Left lung (tissue), 10 donors: ENCODE results near the gene NIM1K. TPM values are rescaled to one million over a fixed set of nuclear protein-coding genes. Genes with fewer than 3 reads are reported as not detected.
"Not testable (repeated sequence)": the region's sequence is repeated elsewhere in the genome, so short reads cannot be mapped to it uniquely, and the experiment has no call there.

Experiments used
- ATAC-seq: fragments of 200-7000 bp; cut with Tn5 transposase; one replicate; pipeline ENCODE4 v1.9.1; 2020; ENCODE audit warnings: moderate library complexity
- DNase-seq, 4 donors: peaks; one replicate each; pipeline ENCODE4 v3.0.0-alpha.2; 2013 to 2020
- H3K27ac ChIP-seq, 2 donors: fragments of 200-600 bp; sonication (generic) in 1 of 2; one replicate each; pipeline versions ENCODE4 v1.5.0 to v1.8.0; 2020 to 2021
- H3K27me3 ChIP-seq, 2 donors: fragments of 200-600 bp; sonication (generic) in 1 of 2; one replicate each; pipeline versions ENCODE4 v1.5.0 to v1.8.0; 2020 to 2021
- H3K36me3 ChIP-seq, 2 donors: fragments of 200-600 bp; sonication (generic) in 1 of 2; one replicate each; pipeline versions ENCODE4 v1.5.0 to v1.8.0; 2020 to 2021
- H3K4me1 ChIP-seq, 2 donors: fragments of 200-600 bp; one replicate each; pipeline ENCODE4 v1.8.0; 2021
- H3K4me3 ChIP-seq, 2 donors: fragments of 200-600 bp; sonication (generic) in 1 of 2; one replicate each; pipeline versions ENCODE4 v1.5.0 to v1.8.0; 2020 to 2021; ENCODE audit warnings: mild to moderate bottlenecking in 1 of 2
- H3K9me3 ChIP-seq, 2 donors: fragments of 200-600 bp; sonication (generic) in 1 of 2; one replicate each; pipeline versions ENCODE4 v1.5.0 to v1.8.0; 2020 to 2021
- CTCF ChIP-seq, 2 donors: fragments of 200-600 bp; sonication (generic) in 1 of 2; IDR thresholded peaks; one replicate each; pipeline versions ENCODE4 v1.5.0 to v1.8.0; 2021; ENCODE audit warnings: antibody characterized with exemption in 2 of 2
- intact Hi-C, 2 donors: fragments of 100-400 bp; cut with DNase I; formaldehyde crosslinking; loops; one replicate each; pipeline versions ENCODE4 v1.11.2 to v1.14.2; 2022
- polyA plus RNA-seq, 6 donors: library from polyadenylated mRNA; unstranded; fragments of 120-200 nt; gene quantifications; one replicate each; pipeline ENCODE4 v1.2.1, GENCODE V29; 2013; ENCODE audit not compliant: insufficient read length in 6 of 6
- total RNA-seq, 2 donors: library from RNA; stranded (reverse); fragmentation: NEBNext Ultra II Directional; extraction: Animal tissue kit (Norgen Biotek cat#: 25700); gene quantifications; one replicate each; pipeline ENCODE4 v1.2.1, GENCODE V29; 2021
- donor health status: DM: no; HTN: yes; CAD: no.
- donor health status: DM: no; HTN: no; CAD: no.

NIM1K gene
- total and polyA plus RNA-seq, 8 donors = 0.44 to 3.0 (median 0.79) TPM

- H3K27ac ChIP-seq = no peak overlapping the region
These were observed 36.5 kb upstream of the NIM1K start for GRCh38 chr5:43155394-43156096.

DNA sequence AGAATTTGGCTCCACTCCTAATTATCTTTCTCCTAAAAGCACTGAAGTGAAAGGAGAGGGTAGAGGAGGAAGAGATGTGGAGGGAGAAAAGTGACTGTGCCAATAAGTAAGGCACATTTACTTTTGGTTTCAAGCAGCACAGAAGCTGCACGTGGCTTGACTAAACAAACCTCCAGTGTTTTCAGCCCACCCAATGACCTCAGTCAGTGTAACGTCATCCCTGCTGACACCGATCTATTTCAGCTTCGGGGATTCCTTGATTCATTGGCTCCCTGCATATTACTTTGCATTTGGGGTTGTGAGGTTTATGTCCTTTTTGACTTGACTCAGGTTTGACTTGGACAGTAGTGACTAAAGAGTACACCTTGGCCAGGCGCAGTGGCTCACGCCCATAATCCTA lies 35.6 kb upstream of the NIM1K start:
- no peak for ATAC-seq
- intact Hi-C loops = no loop called here

More at GRCh38 chr5:43155394-43156096, 36.5 kb upstream of the NIM1K start:
- TF ChIP-seq CTCF (IDR thresholded peaks at IDR 0.05) = no peak
- Histone ChIP-seq H3K4me1 (no peaks in the 10 kb centered on the region), H3K9me3 (no peaks in the 10 kb centered on the region), H3K4me3 (no peak overlapping the region), H3K27me3 (no peaks in the 10 kb centered on the region), H3K36me3 (peaks cover 0 to 7% of the 10 kb centered on the region in 2 donors)
- no peak for DNase-seq
- no peak for ATAC-seq
- intact Hi-C loops = no loop called here

GRCh38 chr5:43157068-43157467 lies 35.0 kb upstream of the NIM1K start:
- Histone ChIP-seq H3K36me3 (peaks cover 0 to 10% of the 10 kb centered on the region in 2 donors), H3K9me3 (no peaks in the 10 kb centered on the region), H3K4me1 (no peaks in the 10 kb centered on the region), H3K4me3 (no peak overlapping the region), H3K27me3 (no peaks in the 10 kb centered on the region), H3K27ac (no peak overlapping the region)
- intact Hi-C loops = no loop called here
- DNase-seq (no peak), ATAC-seq (no peak)
- TF ChIP-seq CTCF (IDR thresholded peaks at IDR 0.05) = no peak

More for the DNA sequence above, 35.6 kb upstream of the NIM1K start:
- H3K36me3 ChIP-seq = peaks cover 0 to 3% of the 10 kb centered on the region in 2 donors
- no peak for TF ChIP-seq CTCF (IDR thresholded peaks at IDR 0.05)
- no peak overlapping the region for H3K4me3 ChIP-seq
- no peak for DNase-seq
- H3K4me1 ChIP-seq = no peaks in the 10 kb centered on the region
- H3K27ac ChIP-seq = no peak overlapping the region
- no peaks in the 10 kb centered on the region for H3K27me3 ChIP-seq
- no peaks in the 10 kb centered on the region for H3K9me3 ChIP-seq

GRCh38 chr5:43161244-43161643 lies 30.8 kb upstream of the NIM1K start:
- intact Hi-C loops = no loop called here
- Histone ChIP-seq H3K36me3 (peaks cover 0 to 46% of the 10 kb centered on the region in 2 donors), H3K9me3 (no peaks in the 10 kb centered on the region), H3K27me3 (no peaks in the 10 kb centered on the region), H3K4me3 (no peak overlapping the region), H3K27ac (peak overlapping the region in 1 of 2 donors; percentile 26), H3K4me1 (no peaks in the 10 kb centered on the region)
- TF ChIP-seq CTCF (IDR thresholded peaks at IDR 0.05) = no peak
- DNase-seq (no peak), ATAC-seq (no peak)

DNA sequence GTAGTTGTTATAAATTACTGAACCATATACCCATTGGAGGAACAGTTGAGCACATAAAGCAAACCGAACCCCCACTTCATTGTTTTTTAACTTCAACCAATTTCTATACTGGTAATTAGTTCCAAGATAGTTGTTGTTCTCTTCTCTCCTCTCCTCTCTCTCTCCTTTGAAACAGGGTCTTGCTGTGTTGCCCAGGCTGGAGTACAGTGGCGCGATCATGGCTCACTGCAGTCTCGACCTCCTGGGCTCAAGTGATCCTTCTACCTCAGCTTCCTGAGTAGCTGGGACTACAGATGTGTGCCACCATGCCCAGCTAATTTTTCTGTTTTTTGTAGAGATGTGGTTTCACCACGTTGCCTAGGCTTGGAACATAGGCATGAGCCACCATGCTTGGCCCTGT lies 27.2 kb upstream of the NIM1K start:
- intact Hi-C loops, DNase-seq: not testable (repeated sequence)

DNA sequence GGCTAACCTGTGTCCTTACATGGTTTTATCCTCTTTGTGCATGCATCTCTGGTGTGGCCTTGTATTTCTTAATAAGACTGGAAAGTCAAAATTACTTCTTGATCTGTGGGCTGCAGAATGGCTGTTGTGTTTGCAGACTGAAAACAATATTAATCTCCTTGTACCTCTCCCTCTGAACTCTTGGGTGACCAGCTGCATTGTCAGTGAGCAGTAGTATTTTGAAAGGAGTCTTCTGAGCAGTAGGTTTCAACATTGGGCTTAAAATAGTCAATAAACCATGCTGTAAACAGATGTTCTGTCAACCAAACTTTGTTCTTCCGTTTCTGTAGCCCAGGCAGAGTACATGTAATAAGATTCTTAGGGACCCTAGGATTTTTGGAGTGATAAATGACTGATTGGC lies 26.7 kb upstream of the NIM1K start:
- H3K36me3 ChIP-seq = peaks cover 0 to 76% of the 10 kb centered on the region in 2 donors
- DNase-seq (no peak), ATAC-seq (no peak)
- no peaks in the 10 kb centered on the region for H3K4me1 ChIP-seq
- no peaks in the 10 kb centered on the region for H3K9me3 ChIP-seq
- H3K4me3 ChIP-seq = no peak overlapping the region
- H3K27ac ChIP-seq = no peak overlapping the region
- no peak for TF ChIP-seq CTCF (IDR thresholded peaks at IDR 0.05)
- no peaks in the 10 kb centered on the region for H3K27me3 ChIP-seq
- intact Hi-C loops = no loop called here

More for the DNA sequence above, 27.2 kb upstream of the NIM1K start:
- H3K4me1 ChIP-seq, H3K27ac ChIP-seq, H3K9me3 ChIP-seq, H3K4me3 ChIP-seq, ATAC-seq, H3K27me3 ChIP-seq: not testable (repeated sequence)
- peaks cover 0 to 70% of the 10 kb centered on the region in 2 donors for H3K36me3 ChIP-seq
